ENCODE data around the gene NCK1.

DNA sequence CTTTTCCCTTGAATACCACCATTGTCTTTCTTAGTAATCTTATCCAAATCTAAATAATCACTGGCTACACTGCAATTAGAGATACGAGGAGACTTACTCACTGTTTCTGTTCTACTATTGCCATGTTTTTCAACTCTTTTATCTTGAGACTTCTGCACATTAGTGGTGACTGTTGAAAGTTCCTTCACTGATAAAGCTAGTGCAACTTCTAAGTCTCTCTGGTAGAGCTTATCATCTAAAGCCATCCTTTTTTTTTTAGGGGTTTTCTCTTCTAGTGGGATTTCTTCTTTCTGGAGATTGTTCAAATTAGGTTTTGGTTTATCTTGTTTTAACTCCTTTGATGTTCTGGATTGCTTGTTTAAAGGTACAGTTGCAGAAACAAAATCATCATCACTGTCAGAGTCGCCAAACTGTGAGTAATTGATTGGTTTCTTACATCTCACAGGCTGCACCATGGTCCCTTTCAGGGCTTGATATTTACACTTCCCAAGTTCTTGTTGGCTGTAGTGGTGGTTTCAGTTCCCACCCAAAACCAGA is 37.7 kb downstream of the NCK1 start:
- TF ChIP-seq, protein P1, sequence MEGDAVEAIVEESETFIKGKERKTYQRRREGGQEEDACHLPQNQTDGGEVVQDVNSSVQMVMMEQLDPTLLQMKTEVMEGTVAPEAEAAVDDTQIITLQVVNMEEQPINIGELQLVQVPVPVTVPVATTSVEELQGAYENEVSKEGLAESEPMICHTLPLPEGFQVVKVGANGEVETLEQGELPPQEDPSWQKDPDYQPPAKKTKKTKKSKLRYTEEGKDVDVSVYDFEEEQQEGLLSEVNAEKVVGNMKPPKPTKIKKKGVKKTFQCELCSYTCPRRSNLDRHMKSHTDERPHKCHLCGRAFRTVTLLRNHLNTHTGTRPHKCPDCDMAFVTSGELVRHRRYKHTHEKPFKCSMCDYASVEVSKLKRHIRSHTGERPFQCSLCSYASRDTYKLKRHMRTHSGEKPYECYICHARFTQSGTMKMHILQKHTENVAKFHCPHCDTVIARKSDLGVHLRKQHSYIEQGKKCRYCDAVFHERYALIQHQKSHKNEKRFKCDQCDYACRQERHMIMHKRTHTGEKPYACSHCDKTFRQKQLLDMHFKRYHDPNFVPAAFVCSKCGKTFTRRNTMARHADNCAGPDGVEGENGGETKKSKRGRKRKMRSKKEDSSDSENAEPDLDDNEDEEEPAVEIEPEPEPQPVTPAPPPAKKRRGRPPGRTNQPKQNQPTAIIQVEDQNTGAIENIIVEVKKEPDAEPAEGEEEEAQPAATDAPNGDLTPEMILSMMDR (IDR thresholded peaks at IDR 0.05; ENCODE audit: insufficient read depth, low read length) = no peak
- TF ChIP-seq POLR2AphosphoS5 (IDR thresholded peaks at IDR 0.05; ENCODE audit: low read depth) = no peak
